ENCODE measurements around the gene RRN3. TPM values are rescaled to one million over a fixed set of nuclear protein-coding genes. Genes with fewer than 3 reads are reported as not detected.

RRN3 gene
- total and polyA plus RNA-seq, 11 donors: 7.9 to 28.5 (median 18.9) TPM

- no peaks in the 10 kb centered on the region for H3K9me3 ChIP-seq
- WGBS, 4 donors: 95 to 97% (median 96%) methylated on average over 5 of the region's 5 CpGs
- no peak for DNase-seq
Observed at GRCh38 chr16:15043344-15043743, 50.7 kb downstream of the RRN3 start.

GRCh38 chr16:15041271-15042004, 52.6 kb downstream of the RRN3 start:
- H3K27ac ChIP-seq: peak overlapping the region in 6 of 12 donors; percentile 5 to 51 (median 24)
- peaks cover 2 to 82% (median 77%) of the 10 kb centered on the region in 9 donors for H3K36me3 ChIP-seq

More at GRCh38 chr16:15043344-15043743, 50.7 kb downstream of the RRN3 start:
- Histone ChIP-seq H3K4me3 (no peak overlapping the region), H3K4me1 (peaks cover 0 to 16% (median 11%) of the 10 kb centered on the region in 12 donors), H3K27me3 (no peaks in the 10 kb centered on the region), H3K36me3 (peaks cover 2 to 80% (median 60%) of the 10 kb centered on the region in 9 donors), H3K27ac (no peak overlapping the region)
- no peak for ATAC-seq
- TF ChIP-seq POLR2A (IDR thresholded peaks at IDR 0.05): no peak
- no peak for TF ChIP-seq CTCF (IDR thresholded peaks at IDR 0.05)
- intact Hi-C loops (cut with DNase I): loop anchor here in 1 of 10 donors (10.0 kb wide), 1 partner anchor 59 kb away; no protein-coding TSS in a partner anchor

GRCh38 chr16:15038689-15039088, 55.4 kb downstream of the RRN3 start:
- intact Hi-C loops (cut with DNase I): loop anchor here in 1 of 10 donors (10.0 kb wide), 1 partner anchor 84 kb away; no protein-coding TSS in a partner anchor
- peaks cover 0 to 32% (median 28%) of the 10 kb centered on the region in 12 donors for H3K4me1 ChIP-seq
- no peak for ATAC-seq
- no peaks in the 10 kb centered on the region for H3K27me3 ChIP-seq
- no peak overlapping the region for H3K4me3 ChIP-seq
- DNase-seq: no peak
- peaks cover 2 to 88% (median 82%) of the 10 kb centered on the region in 9 donors for H3K36me3 ChIP-seq
- no peaks in the 10 kb centered on the region for H3K9me3 ChIP-seq
- TF ChIP-seq CTCF (IDR thresholded peaks at IDR 0.05): no peak
- TF ChIP-seq POLR2A (IDR thresholded peaks at IDR 0.05): no peak
- no peak overlapping the region for H3K27ac ChIP-seq
- 85 to 87% (median 86%) methylated on average over 9 of the region's 9 CpGs for WGBS, 4 donors

More at GRCh38 chr16:15041271-15042004, 52.6 kb downstream of the RRN3 start:
- Histone ChIP-seq H3K4me3 (no peak overlapping the region), H3K4me1 (peaks cover 0 to 16% (median 11%) of the 10 kb centered on the region in 12 donors), H3K27me3 (no peaks in the 10 kb centered on the region), H3K9me3 (no peaks in the 10 kb centered on the region)
- intact Hi-C loops (cut with DNase I): loop anchor here in 1 of 10 donors (10.0 kb wide), 1 partner anchor 57 kb away; no protein-coding TSS in a partner anchor
- peak; percentile 79 to 90 (median 86) for DNase-seq
- peak in 5 of 12 donors; percentile 22 to 48 (median 32) for TF ChIP-seq CTCF (IDR thresholded peaks at IDR 0.05)
- no peak for TF ChIP-seq POLR2A (IDR thresholded peaks at IDR 0.05)
- 50 to 53% (median 50%) methylated on average over 16 of the region's 16 CpGs for WGBS, 4 donors
- peak; percentile 94 to 99 (median 98) for ATAC-seq

GRCh38 chr16:15037745-15038144, 56.3 kb downstream of the RRN3 start:
- Histone ChIP-seq H3K36me3 (peaks cover 2 to 89% (median 85%) of the 10 kb centered on the region in 9 donors), H3K4me1 (peaks cover 0 to 42% (median 31%) of the 10 kb centered on the region in 12 donors), H3K9me3 (no peaks in the 10 kb centered on the region), H3K4me3 (no peak overlapping the region), H3K27me3 (no peaks in the 10 kb centered on the region), H3K27ac (no peak overlapping the region)
- intact Hi-C loops (cut with DNase I): loop anchor here in 1 of 10 donors (10.0 kb wide), 1 partner anchor 83 kb away; no protein-coding TSS in a partner anchor
- no peak for TF ChIP-seq CTCF (IDR thresholded peaks at IDR 0.05)
- no peak for TF ChIP-seq POLR2A (IDR thresholded peaks at IDR 0.05)
- no peak for ATAC-seq
- 70 to 94% (median 88%) methylated on average over 4 of the region's 4 CpGs for WGBS, 4 donors
- no peak for DNase-seq
